Fibroblast of pulmonary artery (primary cell): ENCODE results near the gene RBMS1.
A peak's percentile ranks its signal among the peaks of the same experiment; 100 is the strongest.

Experiments
- DNase-seq: peaks from one replicate; pipeline ENCODE4 v3.0.0-alpha.2; 2010; ENCODE audit warnings: low read depth
- H3K4me3 ChIP-seq: replicated peaks from 2 replicates; pipeline ENCODE4 v1.5.1; 2011; ENCODE audit warnings: low read depth, mild to moderate bottlenecking, control low read depth, low read length, moderate library complexity
- TF ChIP-seq, protein P1 (sequence below): IDR thresholded peaks from 2 replicates; pipeline ENCODE4 v1.5.1; 2011; ENCODE audit warnings: mild to moderate bottlenecking, control low read depth, low read length, inconsistent platforms; ENCODE audit errors: missing control alignments

Gene RBMS1

DNA sequence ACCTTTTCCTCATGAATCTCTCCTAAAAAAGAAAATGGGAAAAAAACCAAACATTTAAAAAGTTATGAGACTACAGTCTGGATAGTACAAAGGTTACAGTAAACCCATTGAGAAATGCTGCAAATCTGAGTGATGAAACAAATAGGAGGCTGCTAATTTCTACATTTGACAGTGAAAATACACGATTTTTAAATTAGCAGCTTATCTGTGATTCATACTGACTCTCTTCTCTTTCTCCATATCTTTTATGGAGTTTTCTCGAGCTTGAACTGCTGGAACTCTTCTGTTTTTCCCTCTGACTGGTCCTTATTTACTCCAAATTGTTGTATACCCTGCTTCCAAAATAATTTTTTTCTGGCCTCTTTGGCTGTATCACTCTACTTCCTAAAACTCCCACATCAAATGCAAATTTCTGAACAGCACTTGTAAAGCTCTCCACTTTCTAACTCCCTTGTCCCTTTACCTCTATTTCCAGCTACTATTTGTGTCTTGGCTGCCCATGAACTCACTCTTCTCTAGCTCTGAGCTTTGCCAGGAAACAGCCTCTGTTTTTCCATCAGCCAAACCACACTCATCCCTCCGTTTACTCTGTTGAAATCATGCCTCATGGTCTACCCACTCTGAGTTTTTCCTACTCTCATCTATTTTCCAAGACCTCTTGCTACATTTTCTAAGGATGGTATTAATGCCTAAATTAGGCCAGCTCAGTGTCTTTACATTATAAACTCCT, 73.7 kb downstream of the RBMS1 start:
- TF ChIP-seq, protein P1, sequence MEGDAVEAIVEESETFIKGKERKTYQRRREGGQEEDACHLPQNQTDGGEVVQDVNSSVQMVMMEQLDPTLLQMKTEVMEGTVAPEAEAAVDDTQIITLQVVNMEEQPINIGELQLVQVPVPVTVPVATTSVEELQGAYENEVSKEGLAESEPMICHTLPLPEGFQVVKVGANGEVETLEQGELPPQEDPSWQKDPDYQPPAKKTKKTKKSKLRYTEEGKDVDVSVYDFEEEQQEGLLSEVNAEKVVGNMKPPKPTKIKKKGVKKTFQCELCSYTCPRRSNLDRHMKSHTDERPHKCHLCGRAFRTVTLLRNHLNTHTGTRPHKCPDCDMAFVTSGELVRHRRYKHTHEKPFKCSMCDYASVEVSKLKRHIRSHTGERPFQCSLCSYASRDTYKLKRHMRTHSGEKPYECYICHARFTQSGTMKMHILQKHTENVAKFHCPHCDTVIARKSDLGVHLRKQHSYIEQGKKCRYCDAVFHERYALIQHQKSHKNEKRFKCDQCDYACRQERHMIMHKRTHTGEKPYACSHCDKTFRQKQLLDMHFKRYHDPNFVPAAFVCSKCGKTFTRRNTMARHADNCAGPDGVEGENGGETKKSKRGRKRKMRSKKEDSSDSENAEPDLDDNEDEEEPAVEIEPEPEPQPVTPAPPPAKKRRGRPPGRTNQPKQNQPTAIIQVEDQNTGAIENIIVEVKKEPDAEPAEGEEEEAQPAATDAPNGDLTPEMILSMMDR, result no peak
- no peak overlapping the region for H3K4me3 ChIP-seq
- DNase-seq, result peak; percentile 83

DNA sequence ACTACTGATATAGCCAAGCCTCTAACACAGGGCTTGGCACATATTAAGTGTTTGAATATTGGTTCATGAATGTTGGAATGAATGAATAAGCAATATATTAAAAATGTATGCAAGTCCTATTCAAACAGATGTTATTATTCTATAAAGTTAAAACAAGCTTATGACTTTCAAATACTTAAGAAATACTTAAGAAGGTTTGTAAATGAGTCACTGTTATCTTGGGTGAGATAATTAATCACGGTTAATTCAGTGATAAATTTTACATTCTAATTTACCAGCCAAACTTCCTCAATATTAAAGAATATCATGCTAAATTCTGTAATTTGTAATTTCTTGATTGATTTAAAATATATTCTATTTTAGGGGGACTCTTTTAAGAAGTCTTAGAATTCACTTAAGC, 74.8 kb downstream of the RBMS1 start:
- TF ChIP-seq, protein P1, result no peak
- H3K4me3 ChIP-seq, result no peak overlapping the region
- DNase-seq, result no peak

DNA sequence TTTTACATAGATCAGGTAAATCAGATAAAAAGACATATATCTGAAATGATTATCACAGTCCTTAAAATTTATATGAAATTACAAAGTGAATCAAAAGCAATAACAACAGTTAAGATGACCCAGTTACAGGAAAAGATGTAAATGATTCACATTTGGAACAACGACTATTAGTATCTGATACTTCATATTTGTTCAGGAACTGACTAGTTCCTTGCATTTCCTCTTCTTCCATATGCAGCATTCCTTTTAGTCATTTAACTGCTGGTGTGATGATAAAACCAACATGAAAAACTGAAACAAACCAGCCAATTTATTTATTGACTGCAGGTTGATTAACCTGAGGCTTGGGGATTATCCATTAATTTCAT, 75.2 kb downstream of the RBMS1 start:
- TF ChIP-seq, protein P1, result no peak
- no peak for DNase-seq
- H3K4me3 ChIP-seq, result no peak overlapping the region

DNA sequence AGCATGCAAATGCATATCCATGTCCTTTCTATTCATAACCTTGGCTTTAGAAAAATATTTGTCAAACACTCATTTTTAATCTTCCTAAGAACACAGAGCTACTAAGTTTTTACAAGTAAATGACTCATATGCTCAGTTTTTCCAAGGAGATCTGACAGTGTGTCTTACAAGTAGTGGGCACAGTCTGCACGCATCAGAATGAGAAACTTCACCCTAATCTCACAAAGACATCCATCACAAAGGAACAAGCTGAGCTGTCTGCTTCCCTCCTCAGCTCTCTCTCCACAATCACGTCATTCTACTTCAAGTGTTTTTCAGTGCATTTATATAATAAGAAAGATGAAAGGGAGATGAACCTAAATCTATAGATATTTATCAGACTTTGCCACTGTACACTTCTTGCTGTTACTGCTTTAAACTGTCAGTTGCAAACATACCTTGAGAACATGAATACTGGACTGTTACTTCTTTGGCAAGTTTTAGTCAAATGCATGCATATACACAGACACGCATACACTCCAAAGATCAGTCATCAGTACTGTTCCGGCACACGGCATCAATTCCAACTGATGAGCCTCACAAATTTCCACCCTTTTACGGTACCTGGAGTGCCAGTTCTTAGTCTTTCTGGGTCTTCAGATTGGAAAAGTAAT, 75.7 kb downstream of the RBMS1 start:
- H3K4me3 ChIP-seq, result no peak overlapping the region
- TF ChIP-seq, protein P1, result no peak
- peak; percentile 89 for DNase-seq

DNA sequence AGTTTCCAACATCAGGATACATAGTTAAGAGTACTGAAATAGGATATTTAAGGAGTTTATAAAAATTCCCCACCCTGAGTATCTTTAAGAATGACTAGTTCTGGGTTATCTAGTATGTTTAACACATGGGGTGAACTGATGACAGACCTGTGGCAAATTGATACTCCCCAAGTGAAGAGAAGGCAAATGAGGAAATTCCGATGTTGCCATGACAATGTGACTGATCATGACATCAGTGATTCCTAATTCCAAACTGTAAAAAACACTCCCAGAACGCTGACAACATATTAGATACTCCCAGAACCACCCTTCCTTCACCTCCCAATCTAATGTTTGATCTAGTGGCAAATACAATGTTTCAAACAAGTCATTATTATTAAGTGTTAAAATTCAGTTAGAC, 77.6 kb downstream of the RBMS1 start:
- DNase-seq, result no peak
- no peak overlapping the region for H3K4me3 ChIP-seq
- TF ChIP-seq, protein P1, result no peak

DNA sequence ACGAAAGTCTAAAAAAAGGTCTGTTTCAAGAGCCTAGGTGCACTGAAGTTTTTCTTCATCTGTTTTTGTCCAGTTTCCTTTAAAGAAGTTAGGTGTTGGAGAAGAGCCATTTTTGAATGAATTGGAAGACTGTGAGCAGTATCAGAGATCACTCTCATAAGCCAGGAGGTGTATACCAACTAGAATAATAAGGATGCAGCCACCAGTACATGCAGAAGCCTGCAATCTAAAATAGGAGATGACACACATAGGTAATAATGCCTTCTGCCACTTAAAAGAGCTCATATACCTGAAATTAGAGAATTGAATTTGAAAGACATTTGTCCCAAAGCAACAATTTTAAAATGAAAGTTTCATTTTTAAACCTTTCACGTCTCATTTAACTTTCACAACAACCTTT, 81.7 kb downstream of the RBMS1 start:
- no peak overlapping the region for H3K4me3 ChIP-seq
- TF ChIP-seq, protein P1, result no peak
- no peak for DNase-seq

DNA sequence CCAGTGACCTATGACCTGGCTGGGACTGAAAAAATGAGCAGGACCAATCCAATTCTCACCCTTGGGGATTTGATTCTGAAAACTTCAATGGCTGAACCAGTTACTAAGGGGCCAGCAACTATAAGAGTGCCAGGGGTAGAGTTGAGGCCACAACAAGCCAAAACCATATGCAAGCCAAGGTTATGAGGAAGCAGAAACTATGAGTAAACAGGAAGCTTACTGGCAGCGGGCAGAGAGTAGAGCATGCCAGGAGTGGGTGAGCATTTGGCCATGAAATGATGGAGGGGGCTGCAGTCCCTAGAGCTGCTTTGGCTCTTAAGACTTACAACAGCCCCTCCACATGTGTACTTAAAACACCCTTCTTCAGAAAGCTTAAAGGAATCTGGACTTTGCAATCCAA, 82.4 kb downstream of the RBMS1 start:
- H3K4me3 ChIP-seq, result no peak overlapping the region
- TF ChIP-seq, protein P1, result no peak
- peak; percentile 65 for DNase-seq
